GM12872 (cell line): Measurements from ENCODE around the gene SHANK3.

Experiments used
- TF ChIP-seq, protein P1 (sequence below): IDR thresholded peaks from 3 replicates; pipeline ENCODE4 v1.5.1; 2011; ENCODE audit warnings: low read depth, mild to moderate bottlenecking, low read length, moderate library complexity; ENCODE audit not compliant: insufficient read depth

Gene SHANK3

DNA sequence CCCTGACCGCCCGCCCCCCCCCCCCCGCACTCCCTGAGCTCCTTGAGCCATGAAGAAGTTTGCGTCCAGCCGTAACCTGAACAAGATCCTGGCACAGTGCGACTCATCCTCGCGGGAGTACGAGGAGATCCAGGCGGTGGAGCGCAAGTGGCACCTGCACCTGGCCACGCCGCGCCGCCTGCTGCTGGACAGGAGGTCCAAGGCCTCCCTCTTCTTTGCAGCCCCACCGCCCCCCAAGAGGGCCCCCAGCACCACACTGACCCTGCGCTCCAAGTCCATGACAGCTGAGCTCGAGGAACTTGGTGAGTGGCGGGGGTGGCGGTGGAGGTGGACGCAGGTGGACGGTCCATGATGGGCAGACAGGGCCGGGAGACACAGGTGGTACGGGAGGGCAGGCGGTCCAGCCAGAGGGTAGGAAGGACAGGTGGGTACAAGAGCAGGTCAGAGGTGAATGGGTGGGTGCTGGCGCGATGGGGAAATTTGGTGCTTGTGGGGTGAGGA, 33.3 kb downstream of the SHANK3 start:
- TF ChIP-seq, protein P1, sequence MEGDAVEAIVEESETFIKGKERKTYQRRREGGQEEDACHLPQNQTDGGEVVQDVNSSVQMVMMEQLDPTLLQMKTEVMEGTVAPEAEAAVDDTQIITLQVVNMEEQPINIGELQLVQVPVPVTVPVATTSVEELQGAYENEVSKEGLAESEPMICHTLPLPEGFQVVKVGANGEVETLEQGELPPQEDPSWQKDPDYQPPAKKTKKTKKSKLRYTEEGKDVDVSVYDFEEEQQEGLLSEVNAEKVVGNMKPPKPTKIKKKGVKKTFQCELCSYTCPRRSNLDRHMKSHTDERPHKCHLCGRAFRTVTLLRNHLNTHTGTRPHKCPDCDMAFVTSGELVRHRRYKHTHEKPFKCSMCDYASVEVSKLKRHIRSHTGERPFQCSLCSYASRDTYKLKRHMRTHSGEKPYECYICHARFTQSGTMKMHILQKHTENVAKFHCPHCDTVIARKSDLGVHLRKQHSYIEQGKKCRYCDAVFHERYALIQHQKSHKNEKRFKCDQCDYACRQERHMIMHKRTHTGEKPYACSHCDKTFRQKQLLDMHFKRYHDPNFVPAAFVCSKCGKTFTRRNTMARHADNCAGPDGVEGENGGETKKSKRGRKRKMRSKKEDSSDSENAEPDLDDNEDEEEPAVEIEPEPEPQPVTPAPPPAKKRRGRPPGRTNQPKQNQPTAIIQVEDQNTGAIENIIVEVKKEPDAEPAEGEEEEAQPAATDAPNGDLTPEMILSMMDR, result no peak

DNA sequence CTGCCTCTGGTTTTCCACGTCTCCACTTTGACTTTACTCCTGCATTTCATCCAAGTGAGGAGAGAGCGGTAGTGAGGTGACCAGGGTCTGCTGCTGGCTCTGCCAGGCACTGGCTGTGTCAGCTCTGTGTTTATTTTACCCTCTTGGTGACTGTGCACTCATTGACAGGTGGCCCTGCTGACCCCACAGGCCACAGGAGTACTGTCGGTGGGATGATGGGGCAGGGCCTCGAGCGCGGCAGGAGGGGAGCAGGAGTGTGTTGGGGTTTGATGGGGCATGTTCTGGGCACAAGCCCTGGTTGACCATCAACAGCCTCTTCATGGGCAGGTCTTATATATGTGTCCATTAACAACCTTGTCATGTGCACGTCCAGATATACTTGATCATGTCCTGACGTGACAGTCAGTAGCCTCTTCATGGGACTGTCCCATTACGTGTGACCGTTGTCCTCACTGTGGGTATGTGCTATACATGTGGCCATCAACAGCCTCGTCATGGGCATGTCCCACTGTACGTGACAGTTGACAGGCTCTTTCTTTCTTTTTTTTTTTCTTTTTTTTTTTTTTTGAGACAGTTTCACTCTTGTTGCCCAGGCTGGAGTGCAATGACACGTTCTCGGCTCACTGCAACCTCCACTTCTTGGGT, 34.0 kb downstream of the SHANK3 start:
- TF ChIP-seq, protein P1, result no peak

DNA sequence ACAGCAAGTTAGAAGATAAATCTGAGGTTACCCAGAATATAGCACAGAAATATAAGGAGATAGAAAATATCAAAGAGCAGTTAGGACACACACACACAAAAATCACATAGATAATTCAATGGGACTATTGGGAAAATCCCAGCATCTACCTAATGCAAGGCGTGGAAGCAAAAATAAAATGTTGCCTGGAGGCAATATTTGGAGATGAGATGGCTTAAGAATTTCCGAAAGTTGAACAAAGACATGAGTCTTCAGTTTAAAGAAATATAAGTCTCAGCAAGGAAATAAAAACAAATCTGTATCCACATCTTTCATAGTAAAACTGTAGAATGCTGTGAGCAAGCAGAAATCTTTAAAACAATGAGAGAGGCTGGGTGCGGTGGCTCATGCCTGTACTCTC, 35.9 kb downstream of the SHANK3 start:
- TF ChIP-seq, protein P1, result no peak

DNA sequence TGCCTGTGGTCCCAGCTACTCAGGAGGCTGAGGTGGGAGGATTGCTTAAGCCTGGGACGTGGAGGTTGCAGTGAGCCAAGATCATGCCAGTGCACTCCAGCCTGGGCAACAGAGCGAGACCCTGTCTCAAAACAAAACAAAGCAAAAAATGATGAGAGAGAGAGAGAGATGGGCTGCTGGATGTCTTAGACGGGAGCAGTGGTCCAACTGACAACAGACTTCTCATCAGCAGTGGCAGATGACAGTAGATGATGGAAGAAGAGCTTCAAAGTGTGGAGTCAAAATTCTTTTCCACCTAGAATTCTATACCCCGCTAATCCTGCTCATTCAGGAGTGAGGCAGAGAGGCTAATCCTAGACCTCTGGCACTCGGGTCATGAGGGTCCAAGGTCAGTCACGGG, 36.4 kb downstream of the SHANK3 start:
- TF ChIP-seq, protein P1, result no peak

DNA sequence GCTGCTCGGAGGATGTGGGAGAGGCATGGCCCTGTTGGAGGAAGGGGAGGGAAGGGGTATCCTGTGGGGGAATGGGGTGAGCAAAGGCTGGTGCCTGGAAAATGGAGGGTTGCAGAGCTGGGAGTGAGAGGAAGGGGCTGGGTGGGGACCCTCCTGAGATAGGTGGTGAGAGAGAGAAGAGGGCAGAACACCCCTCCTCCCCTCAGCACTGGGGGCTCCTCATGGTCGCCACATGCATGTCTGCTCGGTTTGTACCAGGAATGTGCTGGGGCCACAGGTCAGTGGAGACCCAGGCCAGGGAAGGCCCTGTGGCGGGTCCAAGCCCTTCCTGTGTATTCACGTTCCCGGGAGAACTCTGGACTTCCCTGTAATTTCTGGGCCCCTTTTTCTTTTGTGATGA, 37.6 kb downstream of the SHANK3 start:
- TF ChIP-seq, protein P1, result no peak

DNA sequence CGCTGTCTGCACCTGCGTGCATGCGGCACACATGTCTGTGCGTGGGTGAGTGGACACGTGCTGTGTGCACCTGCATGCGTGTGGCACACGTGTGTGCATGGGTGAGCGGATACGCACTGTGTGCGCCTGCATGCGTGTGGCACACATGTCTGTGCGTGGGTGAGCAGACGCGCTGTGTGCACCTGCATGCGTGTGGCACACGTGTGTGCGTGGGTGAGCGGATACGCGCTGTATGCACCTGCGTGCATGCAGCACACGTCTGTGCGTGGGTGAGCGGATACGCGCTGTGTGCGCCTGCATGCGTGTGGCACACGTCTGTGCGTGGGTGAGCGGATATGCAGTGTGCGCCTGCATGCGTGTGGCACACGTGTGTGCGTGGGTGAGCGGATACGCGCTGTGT, 38.3 kb downstream of the SHANK3 start:
- TF ChIP-seq, protein P1, result no peak

DNA sequence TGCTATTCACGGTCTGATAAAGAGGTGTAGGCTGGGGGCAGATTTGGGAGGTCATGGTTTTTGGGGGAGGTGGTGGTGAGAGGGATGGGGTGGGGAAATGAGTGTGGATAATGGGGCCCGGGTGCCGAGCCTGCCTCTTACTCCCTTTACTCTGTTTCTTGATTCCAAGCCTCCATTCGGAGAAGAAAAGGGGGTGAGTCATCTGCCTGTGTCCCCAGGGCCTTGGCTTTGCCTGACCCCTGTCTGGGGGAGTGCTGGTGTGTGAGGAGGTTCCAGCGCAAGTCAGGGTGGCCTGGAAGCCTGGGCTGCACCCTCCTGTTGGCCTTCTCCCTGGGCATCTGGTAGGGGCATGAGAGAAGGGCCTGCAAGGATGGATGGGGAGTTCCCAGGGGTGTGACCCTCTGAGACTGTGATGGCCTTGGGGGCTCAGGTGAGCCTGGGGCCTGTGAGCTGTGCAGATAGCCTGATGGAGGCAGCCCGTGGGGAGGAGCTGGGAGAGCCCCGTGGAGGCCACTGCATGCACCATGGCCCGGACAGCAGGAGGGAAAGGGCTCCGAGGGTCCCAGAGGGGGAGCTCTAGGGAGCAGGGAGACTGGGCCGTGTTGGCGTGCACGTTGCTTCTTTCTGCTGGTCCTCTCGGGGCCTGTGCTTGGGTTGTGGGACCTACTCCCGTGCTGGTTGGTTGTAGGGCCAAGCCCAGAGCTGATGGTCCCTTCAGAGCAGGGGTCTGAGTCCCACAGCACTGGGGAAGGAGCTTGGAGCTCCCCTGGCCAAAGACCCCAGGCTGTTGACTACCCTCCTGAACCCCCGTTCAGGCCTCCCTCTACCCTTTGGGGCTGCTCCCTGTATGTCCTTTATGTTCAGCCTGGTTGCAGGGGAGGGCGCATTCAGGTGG, 39.1 kb downstream of the SHANK3 start:
- TF ChIP-seq, protein P1, result no peak
